GM12801 (cell line): Measurements from ENCODE around the gene SEMA7A.

Experiments
- TF ChIP-seq, protein P1 (sequence below): IDR thresholded peaks from one replicate; pipeline ENCODE4 v1.5.1; 2011; ENCODE audit warnings: control low read depth; ENCODE audit not compliant: insufficient read length; ENCODE audit errors: extremely low read depth

The SEMA7A gene

DNA sequence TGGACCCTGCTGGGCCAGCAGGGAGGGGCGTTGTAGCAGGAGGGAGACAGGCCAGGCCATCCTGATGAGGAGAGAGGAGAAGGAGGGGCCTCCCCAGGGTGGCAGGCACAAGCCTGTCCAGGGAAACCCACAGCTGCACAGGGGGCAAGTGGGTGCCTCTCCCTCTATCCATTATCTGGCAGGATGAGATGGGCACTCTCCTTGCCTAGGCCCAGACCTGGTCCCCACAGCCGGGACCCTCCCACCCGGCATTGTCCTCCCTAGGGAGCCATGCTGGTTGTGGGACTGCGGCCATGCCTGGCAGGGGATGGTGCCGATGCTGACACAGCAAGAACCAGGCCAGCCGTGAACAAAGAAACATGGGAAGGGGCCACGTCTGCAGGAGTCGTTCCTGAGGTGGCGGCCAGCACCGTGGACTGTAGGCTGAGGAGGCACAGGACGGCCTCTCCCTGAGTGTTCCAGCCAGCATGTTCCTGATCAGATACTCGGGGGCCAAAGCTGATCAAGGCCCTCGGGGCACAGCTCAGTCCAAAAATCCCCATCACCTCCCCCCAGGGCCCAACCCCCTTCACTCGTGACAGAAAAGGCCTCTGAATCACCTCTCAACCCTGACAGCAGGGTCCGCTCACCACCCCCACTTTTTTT, 47.1 kb downstream of the SEMA7A start:
- TF ChIP-seq, protein P1, sequence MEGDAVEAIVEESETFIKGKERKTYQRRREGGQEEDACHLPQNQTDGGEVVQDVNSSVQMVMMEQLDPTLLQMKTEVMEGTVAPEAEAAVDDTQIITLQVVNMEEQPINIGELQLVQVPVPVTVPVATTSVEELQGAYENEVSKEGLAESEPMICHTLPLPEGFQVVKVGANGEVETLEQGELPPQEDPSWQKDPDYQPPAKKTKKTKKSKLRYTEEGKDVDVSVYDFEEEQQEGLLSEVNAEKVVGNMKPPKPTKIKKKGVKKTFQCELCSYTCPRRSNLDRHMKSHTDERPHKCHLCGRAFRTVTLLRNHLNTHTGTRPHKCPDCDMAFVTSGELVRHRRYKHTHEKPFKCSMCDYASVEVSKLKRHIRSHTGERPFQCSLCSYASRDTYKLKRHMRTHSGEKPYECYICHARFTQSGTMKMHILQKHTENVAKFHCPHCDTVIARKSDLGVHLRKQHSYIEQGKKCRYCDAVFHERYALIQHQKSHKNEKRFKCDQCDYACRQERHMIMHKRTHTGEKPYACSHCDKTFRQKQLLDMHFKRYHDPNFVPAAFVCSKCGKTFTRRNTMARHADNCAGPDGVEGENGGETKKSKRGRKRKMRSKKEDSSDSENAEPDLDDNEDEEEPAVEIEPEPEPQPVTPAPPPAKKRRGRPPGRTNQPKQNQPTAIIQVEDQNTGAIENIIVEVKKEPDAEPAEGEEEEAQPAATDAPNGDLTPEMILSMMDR = no peak

DNA sequence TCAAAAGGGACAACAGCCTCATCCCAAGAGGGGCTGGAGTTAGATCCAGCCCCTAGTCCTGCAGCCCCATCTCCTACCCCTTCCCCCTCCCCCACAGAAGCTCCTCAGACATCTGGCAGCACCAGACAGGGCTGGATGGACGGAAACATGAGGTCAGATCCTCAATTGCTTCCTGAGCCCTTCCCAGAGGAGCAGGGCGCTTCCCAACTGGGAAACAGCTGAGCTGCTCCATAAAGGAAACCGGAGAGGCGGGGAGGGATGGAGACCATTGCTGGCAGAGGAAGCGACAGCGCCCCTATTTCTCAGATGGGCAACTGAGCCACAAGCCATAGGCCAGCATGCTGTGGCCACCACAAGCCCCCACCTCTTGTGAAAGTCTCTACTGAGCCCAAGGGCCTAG, 48.0 kb downstream of the SEMA7A start:
- TF ChIP-seq, protein P1 = no peak

DNA sequence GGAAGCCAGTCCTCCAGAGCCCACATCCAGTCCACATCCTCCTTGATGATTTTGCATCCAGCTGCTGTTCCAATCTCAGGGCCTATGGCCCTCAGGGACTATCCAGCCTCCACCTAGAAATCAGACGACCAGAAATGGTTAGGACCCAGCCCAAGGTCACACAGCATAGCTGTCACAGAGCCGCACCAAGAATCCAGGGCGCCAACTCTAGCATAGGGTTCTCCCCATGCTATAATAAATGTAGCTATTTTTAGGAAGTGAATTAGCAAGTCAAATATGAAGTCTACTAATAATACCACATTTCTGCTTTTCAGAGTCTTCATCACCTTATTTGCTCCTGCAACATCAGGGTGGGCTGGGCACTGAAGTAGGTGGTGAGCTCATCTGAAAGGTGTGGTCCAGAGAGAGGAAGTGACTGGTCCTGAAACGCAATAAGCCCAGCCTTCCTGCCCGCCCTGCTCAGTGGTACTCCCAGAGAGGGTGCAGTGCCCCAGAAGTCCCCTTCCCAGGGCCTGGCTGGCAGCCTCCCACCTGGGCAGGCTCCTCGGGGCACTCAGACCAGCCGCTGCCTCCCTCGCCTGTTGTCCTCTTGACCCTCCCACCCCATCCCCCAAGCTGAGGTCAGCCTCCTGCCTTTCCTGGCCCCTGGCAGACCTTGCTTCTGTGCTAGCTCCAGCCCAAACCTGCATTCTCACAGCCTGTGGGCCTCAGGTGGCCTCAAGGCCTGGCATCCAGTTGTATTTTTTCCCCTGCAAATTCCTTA, 48.7 kb downstream of the SEMA7A start:
- TF ChIP-seq, protein P1 = no peak

DNA sequence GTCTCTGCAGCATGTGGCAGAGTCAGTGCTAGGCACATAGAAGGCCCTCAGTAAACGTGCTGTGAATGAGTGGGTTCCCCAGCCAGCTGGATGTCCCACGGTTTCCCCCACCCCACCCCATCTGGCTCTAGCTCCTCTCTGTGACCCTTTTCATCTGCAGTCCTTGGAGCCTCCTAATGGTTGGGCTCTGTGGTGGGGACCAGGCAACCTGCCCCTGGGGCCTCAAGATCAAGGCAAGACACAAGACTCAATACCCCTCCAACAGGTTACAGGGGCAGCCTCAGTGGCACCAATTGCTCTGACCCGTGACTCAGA, 49.2 kb downstream of the SEMA7A start:
- TF ChIP-seq, protein P1 = no peak

DNA sequence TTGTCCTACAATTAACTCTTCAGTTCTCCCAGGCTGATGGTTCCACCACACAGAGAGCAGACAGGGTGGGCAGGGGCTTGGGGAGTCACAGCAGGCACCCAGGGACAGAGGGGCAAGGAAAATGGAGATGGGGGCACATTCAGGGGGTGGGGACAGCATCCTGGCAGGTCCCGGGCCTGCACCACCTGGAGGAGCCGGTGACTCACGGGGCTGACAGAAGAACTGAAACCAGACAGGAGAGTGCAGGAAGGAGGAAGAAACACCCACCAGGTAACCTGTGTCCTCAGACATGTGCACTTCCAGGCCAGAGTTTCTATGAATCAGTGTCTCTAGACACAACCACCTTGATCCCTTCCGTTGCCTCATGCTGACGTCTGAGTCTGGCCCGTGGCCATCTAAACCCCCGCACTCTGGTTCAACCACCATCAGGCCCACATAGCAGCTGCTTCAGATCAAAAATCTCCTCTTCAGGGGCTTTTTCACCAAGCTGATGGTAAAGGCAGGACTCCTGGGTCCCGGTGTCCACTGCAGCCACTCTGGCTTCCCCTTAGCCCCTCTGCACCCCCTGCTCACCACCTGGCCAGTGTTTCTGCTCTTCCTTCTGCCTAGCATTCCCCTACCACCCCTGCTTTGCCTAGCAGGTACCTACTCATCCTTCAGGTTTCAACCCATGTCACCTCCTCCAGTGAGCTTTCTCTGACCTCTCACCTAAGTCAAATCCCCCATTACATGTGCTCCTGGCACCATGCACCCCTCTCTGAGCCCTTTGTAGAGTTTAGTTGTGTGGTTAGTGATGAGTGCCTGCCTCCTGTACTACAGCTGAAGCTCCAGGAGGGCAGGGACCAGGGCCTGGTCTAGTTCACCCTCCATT, 49.8 kb downstream of the SEMA7A start:
- TF ChIP-seq, protein P1 = no peak

DNA sequence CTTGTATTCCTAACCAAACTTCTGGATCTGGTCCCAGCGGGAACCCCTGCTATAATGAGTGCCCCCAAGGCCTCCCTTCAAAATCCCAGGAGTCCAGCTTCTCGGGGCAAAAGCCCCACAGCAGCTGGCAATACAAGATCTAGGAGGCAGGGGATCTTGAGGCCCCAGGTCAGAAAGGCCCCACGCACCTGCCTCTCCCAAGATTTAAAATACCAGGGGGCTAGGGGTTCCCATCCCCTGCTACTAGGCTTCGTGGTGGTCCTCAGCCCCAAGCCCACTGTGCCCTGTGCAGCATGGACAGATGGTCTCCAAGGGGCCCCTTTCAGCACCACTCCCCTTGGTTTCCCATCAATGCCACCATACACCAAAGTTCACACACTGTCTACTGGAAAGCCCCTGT, 50.5 kb downstream of the SEMA7A start:
- TF ChIP-seq, protein P1 = no peak
